IMR-90 (cell line): ENCODE data around the gene SEH1L. TPM values are rescaled to one million over a fixed set of nuclear protein-coding genes. Genes with fewer than 3 reads are reported as not detected.

Source experiments
- ATAC-seq: fragments of 200-7000 bp; cut with Tn5 transposase; 2 replicates; pipeline ENCODE4 v1.9.1; 2020; ENCODE audit warnings: low read depth, mild to moderate bottlenecking, moderate library complexity
- BruUV-seq: library from RNA; stranded (reverse); fragments of 400-500 nt; replicated peaks from 2 replicates; lab custom pipeline; 2021; lab: Mats Ljungman, UMichigan
- CTCF ChIA-PET: fragments of 300-600 bp; formaldehyde crosslinking; extraction: SDS; loops from one replicate; lab custom pipeline; 2021; ENCODE audit warnings: antibody characterized with exemption; lab: Yijun Ruan, JAX
- POLR2A ChIA-PET: fragments of 300-600 bp; sonication (Branson Sonifier 250); formaldehyde crosslinking; loops from one replicate; lab custom pipeline; 2022; ENCODE audit warnings: antibody characterized with exemption; ENCODE audit not compliant: unreplicated experiment; lab: Charles Lee
- DNase-seq: peaks from one replicate; pipeline ENCODE4 v3.0.0; 2013
- H2AFZ ChIP-seq: replicated peaks from 2 replicates; pipeline ENCODE3; 2013; ENCODE audit warnings: low read length, mild to moderate bottlenecking; ENCODE audit not compliant: poor library complexity
- H2AK5ac ChIP-seq: 2 replicates; pipeline ENCODE4 v1.6.1; 2013; ENCODE audit warnings: low read depth, low read length, inconsistent platforms
- H2AK9ac ChIP-seq: replicated peaks from 2 replicates; pipeline ENCODE3; 2013; ENCODE audit warnings: mild to moderate bottlenecking, low read depth, low read length, moderate library complexity; ENCODE audit not compliant: poor library complexity
- H2BK120ac ChIP-seq: 2 replicates; pipeline ENCODE4 v1.6.1; 2013; ENCODE audit warnings: low read depth, low read length, inconsistent platforms
- H2BK15ac ChIP-seq: 3 replicates; pipeline ENCODE4 v1.6.1; 2013; ENCODE audit warnings: low read depth, low read length, inconsistent platforms
- H2BK20ac ChIP-seq: 2 replicates; pipeline ENCODE4 v1.6.1; 2013; ENCODE audit warnings: low read depth, mild to moderate bottlenecking, inconsistent platforms, low read length, moderate library complexity
- H2BK5ac ChIP-seq: 2 replicates; pipeline ENCODE4 v1.6.1; 2013; ENCODE audit warnings: mild to moderate bottlenecking, low read depth, low read length, inconsistent platforms; ENCODE audit not compliant: poor library complexity, severe bottlenecking
- H3K14ac ChIP-seq: replicated peaks from 2 replicates; pipeline ENCODE4 v1.6.1; 2013; ENCODE audit warnings: low read depth, low read length, inconsistent platforms
- H3K18ac ChIP-seq: 2 replicates; pipeline ENCODE4 v1.6.1; 2013; ENCODE audit warnings: low read depth, low read length, control low read depth
- H3K23ac ChIP-seq: 2 replicates; pipeline ENCODE4 v1.6.1; 2013; ENCODE audit warnings: low read depth, low read length, inconsistent platforms
- H3K27ac ChIP-seq: 2 replicates; pipeline ENCODE4 v1.5.1; 2013; ENCODE audit warnings: mild to moderate bottlenecking, control low read depth, low read length; ENCODE audit not compliant: insufficient read depth
- H3K27me3 ChIP-seq: 2 replicates; pipeline ENCODE4 v1.6.1; 2013; ENCODE audit warnings: low read length; ENCODE audit not compliant: control insufficient read depth, insufficient read depth
- H3K36me3 ChIP-seq: 2 replicates; pipeline ENCODE4 v1.6.1; 2013; ENCODE audit warnings: low read length, mixed read lengths; ENCODE audit not compliant: control insufficient read depth, insufficient read depth
- H3K4ac ChIP-seq: 2 replicates; pipeline ENCODE4 v1.6.1; 2013; ENCODE audit warnings: low read depth, low read length, inconsistent platforms
- H3K4me1 ChIP-seq: 2 replicates; pipeline ENCODE4 v1.6.1; 2013; ENCODE audit warnings: low read length, mixed read lengths; ENCODE audit not compliant: control insufficient read depth, insufficient read depth
- H3K4me2 ChIP-seq: 2 replicates; pipeline ENCODE4 v1.6.1; 2013; ENCODE audit warnings: low read depth, mild to moderate bottlenecking, control low read depth, low read length, moderate library complexity
- H3K4me3 ChIP-seq: 2 replicates; pipeline ENCODE4 v1.5.1; 2013; ENCODE audit warnings: low read depth, mild to moderate bottlenecking, control low read depth, low read length, moderate library complexity; ENCODE audit not compliant: insufficient read depth
- H3K56ac ChIP-seq: 2 replicates; pipeline ENCODE4 v1.6.1; 2013; ENCODE audit warnings: low read length, inconsistent platforms; ENCODE audit not compliant: insufficient read depth; ENCODE audit errors: extremely low read depth
- H3K79me1 ChIP-seq, 2 experiments: 2 replicates each; pipeline ENCODE4 v1.6.1; 2013; ENCODE audit warnings: low read length in 2 of 2, inconsistent platforms in 1 of 2, low read depth in 1 of 2
- H3K9ac ChIP-seq: 2 replicates; pipeline ENCODE4 v1.6.1; 2013; ENCODE audit warnings: low read depth, low read length, control low read depth
- H3K9me1 ChIP-seq: 2 replicates; pipeline ENCODE4 v1.6.1; 2013; ENCODE audit warnings: low read length, inconsistent platforms; ENCODE audit not compliant: insufficient read depth
- H3K9me3 ChIP-seq: 2 replicates; pipeline ENCODE4 v1.6.1; 2013; ENCODE audit warnings: low read length; ENCODE audit not compliant: control insufficient read depth, insufficient read depth
- H4K20me1 ChIP-seq: 2 replicates; pipeline ENCODE4 v1.6.1; 2013; ENCODE audit warnings: low read length, inconsistent platforms; ENCODE audit not compliant: insufficient read depth
- H4K5ac ChIP-seq: 2 replicates; pipeline ENCODE4 v1.6.1; 2013; ENCODE audit warnings: mild to moderate bottlenecking, low read depth, low read length, control low read depth
- H4K8ac ChIP-seq, 2 experiments: 2 replicates each; pipeline ENCODE4 v1.6.1; 2013; ENCODE audit warnings: low read depth in 2 of 2, low read length in 2 of 2, control low read depth in 1 of 2, inconsistent platforms in 1 of 2
- H4K91ac ChIP-seq: 2 replicates; pipeline ENCODE4 v1.6.1; 2013; ENCODE audit warnings: low read depth, low read length, inconsistent platforms; ENCODE audit not compliant: insufficient read depth
- BHLHE40 ChIP-seq: fragments of 150-350 bp; IDR thresholded peaks from 2 replicates; pipeline ENCODE4 v1.6.1; 2016; ENCODE audit warnings: mild to moderate bottlenecking, low read depth, low read length
- CHD1 ChIP-seq: IDR thresholded peaks from 2 replicates; pipeline ENCODE4 v1.6.1; 2012; ENCODE audit warnings: low read depth, low read length, improper control_type of control experiment
- FOS ChIP-seq: fragments of 150-350 bp; IDR thresholded peaks from 2 replicates; pipeline ENCODE4 v1.6.1; 2016; ENCODE audit warnings: low read depth, low read length
- MAZ ChIP-seq: IDR thresholded peaks from 2 replicates; pipeline ENCODE4 v1.6.1; 2012; ENCODE audit warnings: low read depth, mild to moderate bottlenecking, low read length, improper control_type of control experiment, moderate library complexity, borderline replicate concordance
- MXI1 ChIP-seq: IDR thresholded peaks from 2 replicates; pipeline ENCODE4 v1.6.1; 2012; ENCODE audit warnings: low read depth, mild to moderate bottlenecking, low read length, moderate library complexity, borderline replicate concordance
- POLR2A ChIP-seq: IDR thresholded peaks from 2 replicates; pipeline ENCODE4 v1.6.1; 2012; ENCODE audit warnings: mild to moderate bottlenecking, low read depth, low read length
- RCOR1 ChIP-seq: IDR thresholded peaks from 2 replicates; pipeline ENCODE4 v1.6.1; 2012; ENCODE audit warnings: mild to moderate bottlenecking, low read length, improper control_type of control experiment; ENCODE audit not compliant: insufficient replicate concordance
- USF2 ChIP-seq: fragments of 150-350 bp; IDR thresholded peaks from 2 replicates; pipeline ENCODE4 v1.6.1; 2017; ENCODE audit warnings: mild to moderate bottlenecking, antibody characterized with exemption, low read length, low read depth
- WGBS, 2 experiments: methylation state at CpG; one replicate each; pipeline versions ENCODE4 v1.1.5 to v1.1.7; 2013; ENCODE audit warnings: missing lambda C conversion rate in 2 of 2; ENCODE audit not compliant: insufficient read length in 1 of 2; ENCODE audit errors: extremely low coverage in 2 of 2; 5-methylcytosine and 5-hydroxymethylcytosine counted together
- dilution Hi-C: fragments of 300-500 bp; cut with HindIII; formaldehyde crosslinking; loops from one replicate; pipeline ENCODE4 v1.14.3; 2018; ENCODE audit warnings: low sequenced_read_pairs; ENCODE audit not compliant: unreplicated experiment
- in situ Hi-C: fragments of 300-500 bp; cut with MboI; formaldehyde crosslinking; loops from 3 replicates; pipeline ENCODE4 v1.14.3; 2019; ENCODE audit warnings: low sequenced_read_pairs, inconsistent platforms, mixed read lengths
- intact Hi-C: fragments of 100-400 bp; cut with micrococcal nuclease; formaldehyde crosslinking; loops from 2 replicates; pipeline ENCODE4 v1.10.0; 2022
- polyA plus RNA-seq, 3 experiments: library from polyadenylated mRNA; depleted of rRNA; stranded (reverse); fragments of >200 nt; gene quantifications; 2 replicates each; pipeline ENCODE4 v1.2.3, GENCODE V29; 2012; ENCODE audit warnings: low replicate concordance in 1 of 3
- total RNA-seq: library from RNA; depleted of rRNA; stranded (reverse); fragments of >200 nt; gene quantifications from 2 replicates; pipeline ENCODE4 v1.2.3, GENCODE V29; 2012

SEH1L gene
- total and polyA plus RNA-seq, 2 of the 4 experiments (the other 2 are of a cell fraction): 27.6 to 45.5 TPM

- intact Hi-C loops: no loop called here
- ATAC-seq (peak; percentile 97), DNase-seq (peak; percentile 98)
- Histone ChIP-seq H3K9me3 (no peaks in the 10 kb centered on the region), H2BK120ac (peak within 1 kb of the TSS; percentile 62), H4K8ac (peak within 1 kb of the TSS; percentile 74 to 96), H3K79me1 (peaks cover 19 to 35% of the 10 kb centered on the region in 2 experiments; a peak in 3 of 4 replicates), H4K20me1 (peaks cover 24% of the 10 kb centered on the region; the same call in 1 of the 2 replicates), H3K27me3 (no peaks in the 10 kb centered on the region), H3K4me3 (peak within 1 kb of the TSS; percentile 91), H2AK5ac (peak within 1 kb of the TSS; percentile 96), H3K36me3 (no peaks in the 10 kb centered on the region), H3K18ac (peak within 1 kb of the TSS; percentile 34), H3K56ac (peak within 1 kb of the TSS; percentile 94), H4K91ac (peak within 1 kb of the TSS; percentile 91), H3K9me1 (peaks cover 22% of the 10 kb centered on the region), H2AFZ (peak within 1 kb of the TSS; percentile 99), H3K27ac (peak within 1 kb of the TSS; percentile 94), H3K4me2 (peak within 1 kb of the TSS; percentile 86), H3K4me1 (peaks cover 8% of the 10 kb centered on the region), H2BK20ac (0 out of 2 replicates have a peak within 1 kb of the TSS, but pooled peaks have one; percentile 13), H2BK5ac (peak within 1 kb of the TSS; percentile 93), H3K23ac (peak within 1 kb of the TSS; percentile 90), H3K14ac (peak within 1 kb of the TSS; percentile 86), H2AK9ac (peak within 1 kb of the TSS; percentile 90), H4K5ac (peak within 1 kb of the TSS; percentile 62), H2BK15ac (peak within 1 kb of the TSS; percentile 53; the same call in 2 of the 3 replicates), H3K4ac (peak within 1 kb of the TSS; percentile 90), H3K9ac (peak within 1 kb of the TSS; percentile 89)
- BruUV-seq: no TSS peak
- dilution Hi-C loops: no loop called here
- TF ChIP-seq FOS (peak; percentile 41; the same call in 1 of the 2 replicates), CHD1 (no peak), POLR2A (peak; percentile 84), BHLHE40 (peak; percentile 5; the same call in 1 of the 2 replicates), USF2 (peak; percentile 90), MAZ (peak; percentile 35; the same call in 1 of the 2 replicates), RCOR1 (no peak), MXI1 (peak; percentile 36; the same call in 1 of the 2 replicates)
- ChIA-PET POLR2A (interaction anchor here (0.8 kb wide), 1 partner anchor 281 kb away, joined by 3 read pairs; no protein-coding TSS in a partner anchor), CTCF (no interaction called here)
- WGBS, 2 experiments: 0% methylated on average over 45 of the region's 73 CpGs; no CpG with 5 or more reads in 1 of the 2 experiments
- in situ Hi-C loops: loop anchor here (25.0 kb wide), 1 partner anchor 746 kb away; the partner anchor contains the start of genes FAM210A and RNMT
These were observed 43.4 kb downstream of the SEH1L start, which contains the start of gene CEP192 for GRCh38 chr18:12990967-12991820. Gene CEP192, plus strand, starts transcription at chr18:12991362. Its CDS starts 8,063 bp downstream, at chr18:12999425.
